HFFc6 (cell line): ENCODE measurements around the gene ABCA7. TPM values are rescaled to one million over a fixed set of nuclear protein-coding genes. Genes with fewer than 3 reads are reported as not detected.

Experiments
- DNase-seq: peaks from one replicate; pipeline ENCODE4 v3.0.0-alpha.2; 2018
- H3K27ac Mint-ChIP-seq: 2 replicates; pipeline ENCODE4 v1.8.0; 2020; ENCODE audit warnings: mild to moderate bottlenecking, mixed read lengths
- H3K27me3 Mint-ChIP-seq: 2 replicates; pipeline ENCODE4 v1.8.0; 2021; ENCODE audit warnings: mild to moderate bottlenecking, moderate library complexity, mixed read lengths; ENCODE audit not compliant: insufficient read depth
- H3K36me3 Mint-ChIP-seq: 2 replicates; pipeline ENCODE4 v1.8.0; 2021; ENCODE audit warnings: low read depth, mixed read lengths
- H3K4me1 Mint-ChIP-seq: 2 replicates; pipeline ENCODE4 v1.8.0; 2020; ENCODE audit warnings: low read depth, mixed read lengths
- H3K4me3 Mint-ChIP-seq: 2 replicates; pipeline ENCODE4 v1.8.0; 2020; ENCODE audit warnings: mild to moderate bottlenecking, moderate library complexity, mixed read lengths
- H3K9me3 Mint-ChIP-seq: 2 replicates; pipeline ENCODE4 v1.8.0; 2020; ENCODE audit warnings: mild to moderate bottlenecking, mixed read lengths
- total RNA-seq, 6 experiments: library from RNA; stranded (reverse); fragmentation: NEBNext Ultra II Directional; extraction: Animal tissue kit (Norgen Biotek cat#: 25700); gene quantifications; 2 replicates in 1 of 6; 3 replicates in 5 of 6; pipeline ENCODE4 v1.2.3, GENCODE V29; 2021
- TF ChIP-seq, protein P1 (sequence below): fragments of 200-600 bp; sonication (generic); IDR thresholded peaks from 2 replicates; pipeline ENCODE4 v1.5.0; 2021; ENCODE audit warnings: antibody characterized with exemption, mild to moderate bottlenecking

ABCA7 gene
- total RNA-seq, 6 experiments from 2014 or later: 4.6 to 8.1 (median 6.6) TPM

DNA sequence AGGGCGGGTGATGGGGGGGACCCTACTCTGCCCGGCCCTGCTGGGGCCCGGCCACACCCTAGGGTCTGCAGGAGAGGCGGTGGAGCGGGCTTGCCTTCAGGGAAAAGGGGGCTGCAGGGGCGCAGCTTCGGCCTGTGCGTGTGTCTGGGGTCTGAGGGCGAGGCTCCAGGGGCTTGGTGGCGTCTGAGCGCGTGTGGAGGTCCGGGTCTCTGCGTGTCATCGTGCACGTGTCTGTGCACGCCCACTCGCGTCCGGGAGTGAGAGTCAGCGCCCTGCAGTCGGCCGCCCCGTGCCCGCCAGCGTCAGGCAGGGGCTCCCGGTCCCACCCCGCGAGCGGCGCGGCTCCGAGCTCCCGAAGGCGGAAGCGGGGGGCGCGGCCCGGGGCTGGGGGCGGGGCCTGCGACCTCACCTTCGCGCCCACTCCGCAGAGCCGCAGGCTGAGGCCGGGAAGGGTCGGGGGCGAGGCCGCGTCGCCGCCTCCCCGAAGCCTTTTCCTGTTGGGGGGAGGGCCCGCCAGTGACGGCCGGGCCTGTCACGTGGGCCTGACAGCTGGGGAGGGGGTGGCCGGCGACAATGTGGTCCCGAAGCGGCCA lies 26.9 kb downstream of the ABCA7 start, which contains the start of gene ARHGAP45:
TSS of gene ARHGAP45 (plus strand) at position 420 of the 593 bp plus-strand sequence. CDS start 239 bp downstream, outside the sequence.
- no peaks in the 10 kb centered on the region for H3K36me3 Mint-ChIP-seq
- peaks cover 13% of the 10 kb centered on the region for H3K27me3 Mint-ChIP-seq
- TF ChIP-seq, protein P1, sequence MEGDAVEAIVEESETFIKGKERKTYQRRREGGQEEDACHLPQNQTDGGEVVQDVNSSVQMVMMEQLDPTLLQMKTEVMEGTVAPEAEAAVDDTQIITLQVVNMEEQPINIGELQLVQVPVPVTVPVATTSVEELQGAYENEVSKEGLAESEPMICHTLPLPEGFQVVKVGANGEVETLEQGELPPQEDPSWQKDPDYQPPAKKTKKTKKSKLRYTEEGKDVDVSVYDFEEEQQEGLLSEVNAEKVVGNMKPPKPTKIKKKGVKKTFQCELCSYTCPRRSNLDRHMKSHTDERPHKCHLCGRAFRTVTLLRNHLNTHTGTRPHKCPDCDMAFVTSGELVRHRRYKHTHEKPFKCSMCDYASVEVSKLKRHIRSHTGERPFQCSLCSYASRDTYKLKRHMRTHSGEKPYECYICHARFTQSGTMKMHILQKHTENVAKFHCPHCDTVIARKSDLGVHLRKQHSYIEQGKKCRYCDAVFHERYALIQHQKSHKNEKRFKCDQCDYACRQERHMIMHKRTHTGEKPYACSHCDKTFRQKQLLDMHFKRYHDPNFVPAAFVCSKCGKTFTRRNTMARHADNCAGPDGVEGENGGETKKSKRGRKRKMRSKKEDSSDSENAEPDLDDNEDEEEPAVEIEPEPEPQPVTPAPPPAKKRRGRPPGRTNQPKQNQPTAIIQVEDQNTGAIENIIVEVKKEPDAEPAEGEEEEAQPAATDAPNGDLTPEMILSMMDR: no peak
- peaks cover 4% of the 10 kb centered on the region; the same call in 1 of the 2 replicates for H3K4me1 Mint-ChIP-seq
- H3K4me3 Mint-ChIP-seq: no peak within 1 kb of the TSS
- DNase-seq: no peak
- no peak within 1 kb of the TSS for H3K27ac Mint-ChIP-seq
- H3K9me3 Mint-ChIP-seq: no peaks in the 10 kb centered on the region

DNA sequence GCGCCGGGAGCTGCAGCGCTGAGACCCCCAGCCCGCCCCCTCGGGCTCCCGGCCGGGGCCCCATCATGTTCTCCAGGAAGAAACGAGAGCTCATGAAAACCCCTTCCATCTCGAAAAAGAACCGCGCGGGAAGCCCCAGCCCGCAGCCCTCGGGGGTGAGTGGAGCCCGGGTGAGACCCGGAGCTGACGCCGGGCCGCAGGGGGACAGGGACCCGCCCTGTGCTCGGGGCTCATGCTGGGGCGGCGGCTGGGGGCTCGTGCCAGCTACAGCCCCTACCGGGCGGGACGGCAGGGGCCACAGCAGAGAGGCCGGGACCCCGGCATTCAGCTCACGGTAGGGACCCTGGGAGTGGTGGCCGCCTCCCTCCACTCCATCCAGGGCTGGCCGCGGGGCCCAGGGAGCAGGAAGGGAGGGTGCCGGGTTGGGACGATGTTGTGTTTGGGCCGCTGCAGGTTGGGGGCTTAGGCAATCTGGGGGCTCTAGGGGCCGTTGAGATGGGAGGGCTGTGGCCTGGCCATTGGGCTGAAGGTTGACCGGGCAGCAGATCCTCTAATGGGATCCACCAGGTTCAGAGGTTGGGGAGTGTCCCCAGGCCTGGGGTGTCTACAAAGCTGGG lies 27.5 kb downstream of the ABCA7 start:
- Mint-ChIP-seq H3K36me3 (no peaks in the 10 kb centered on the region), H3K4me3 (no peak overlapping the region), H3K4me1 (peaks cover 7% of the 10 kb centered on the region; the same call in 1 of the 2 replicates), H3K9me3 (no peaks in the 10 kb centered on the region), H3K27me3 (peaks cover 13% of the 10 kb centered on the region), H3K27ac (no peak overlapping the region)
- DNase-seq: no peak
- TF ChIP-seq, protein P1: no peak

DNA sequence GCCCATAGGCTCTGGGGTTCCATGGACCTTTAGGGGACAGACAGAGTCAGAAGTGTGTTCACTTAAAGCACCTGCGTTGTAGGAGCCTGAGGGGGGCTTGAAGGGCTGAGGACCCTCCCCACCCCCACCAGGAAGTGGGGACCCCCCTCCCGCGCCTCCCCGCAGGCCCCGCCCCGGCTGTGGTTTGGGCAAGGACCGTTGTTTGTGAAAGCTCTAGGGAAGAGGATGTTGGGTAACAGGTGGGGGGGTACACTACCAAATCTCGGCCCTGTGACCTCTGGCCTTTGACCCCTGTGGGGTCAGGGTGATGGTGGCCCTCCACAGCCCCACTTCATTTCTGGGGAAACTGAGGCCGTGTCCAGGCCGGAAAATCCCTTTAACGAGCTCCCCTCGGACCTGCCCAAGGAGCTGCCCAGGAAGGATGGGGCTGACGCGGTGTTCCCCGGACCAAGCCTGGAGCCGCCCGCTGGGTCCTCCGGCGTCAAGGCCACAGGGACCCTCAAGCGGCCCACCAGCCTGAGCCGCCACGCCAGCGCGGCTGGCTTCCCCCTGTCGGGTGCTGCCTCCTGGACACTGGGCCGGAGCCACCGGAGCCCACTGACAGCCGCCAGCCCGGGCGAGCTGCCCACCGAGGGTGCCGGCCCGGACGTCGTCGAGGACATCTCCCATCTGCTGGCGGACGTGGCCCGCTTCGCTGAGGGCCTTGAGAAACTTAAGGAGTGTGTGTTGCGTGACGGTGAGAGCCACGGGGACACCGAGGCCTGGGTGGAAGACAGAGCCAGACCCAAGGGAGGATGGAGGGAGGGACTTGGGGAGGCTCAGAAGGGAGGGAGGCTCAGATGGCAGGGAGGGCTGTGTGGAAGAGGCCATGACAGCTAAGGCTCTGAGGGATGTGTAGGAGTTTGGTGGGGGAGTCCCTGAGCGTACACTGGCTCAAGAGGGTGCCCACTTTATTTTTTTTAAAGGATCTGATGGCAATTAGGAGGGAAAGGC lies 28.4 kb downstream of the ABCA7 start:
- H3K36me3 Mint-ChIP-seq: no peaks in the 10 kb centered on the region
- peaks cover 7% of the 10 kb centered on the region; the same call in 1 of the 2 replicates for H3K4me1 Mint-ChIP-seq
- no peak for DNase-seq
- peaks cover 15% of the 10 kb centered on the region for H3K27me3 Mint-ChIP-seq
- TF ChIP-seq, protein P1: no peak
- no peak overlapping the region for H3K27ac Mint-ChIP-seq
- H3K4me3 Mint-ChIP-seq: no peak overlapping the region
- no peaks in the 10 kb centered on the region for H3K9me3 Mint-ChIP-seq

DNA sequence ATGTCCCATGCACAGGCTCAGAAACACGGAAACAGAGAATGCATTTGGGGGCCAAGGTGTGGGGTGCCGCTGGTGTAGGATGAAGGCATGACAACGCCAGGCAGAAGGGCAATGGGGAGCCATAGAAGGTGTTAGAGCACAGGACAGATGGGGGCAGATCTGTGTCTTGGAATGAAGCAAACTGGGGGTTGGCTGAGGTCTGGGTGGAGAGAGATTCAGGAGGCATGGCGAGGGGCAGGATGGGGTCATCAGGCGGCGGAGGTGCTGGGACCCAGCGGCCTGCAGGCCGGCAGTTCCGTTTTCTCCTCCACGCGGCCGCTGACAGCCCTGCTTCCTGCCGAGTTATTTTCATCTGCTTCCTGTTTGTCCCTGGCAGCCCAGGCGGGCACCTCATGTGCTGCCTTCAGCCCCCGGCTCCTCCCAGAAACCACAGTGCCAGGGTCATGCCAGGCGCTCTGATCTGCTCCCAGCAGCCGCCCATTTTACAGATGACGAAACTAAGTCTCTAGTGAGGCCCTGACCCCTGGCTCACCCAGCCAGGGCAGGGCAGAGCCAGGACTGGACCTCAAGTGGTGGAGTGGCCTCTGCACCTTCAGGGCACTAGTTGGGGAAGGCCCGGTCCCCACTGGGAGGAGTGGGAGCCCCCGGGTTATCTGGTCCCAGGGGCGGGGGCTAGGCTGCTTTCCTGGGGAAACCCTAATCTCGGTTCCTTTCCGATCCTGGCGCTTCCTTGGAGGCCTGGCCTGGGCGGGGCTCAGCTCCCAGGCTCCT lies 29.3 kb downstream of the ABCA7 start:
- Mint-ChIP-seq H3K36me3 (no peaks in the 10 kb centered on the region), H3K27ac (no peak overlapping the region), H3K27me3 (peaks cover 15% of the 10 kb centered on the region), H3K9me3 (no peaks in the 10 kb centered on the region), H3K4me3 (no peak overlapping the region), H3K4me1 (peaks cover 7% of the 10 kb centered on the region; the same call in 1 of the 2 replicates)
- DNase-seq: no peak
- TF ChIP-seq, protein P1: no peak

DNA sequence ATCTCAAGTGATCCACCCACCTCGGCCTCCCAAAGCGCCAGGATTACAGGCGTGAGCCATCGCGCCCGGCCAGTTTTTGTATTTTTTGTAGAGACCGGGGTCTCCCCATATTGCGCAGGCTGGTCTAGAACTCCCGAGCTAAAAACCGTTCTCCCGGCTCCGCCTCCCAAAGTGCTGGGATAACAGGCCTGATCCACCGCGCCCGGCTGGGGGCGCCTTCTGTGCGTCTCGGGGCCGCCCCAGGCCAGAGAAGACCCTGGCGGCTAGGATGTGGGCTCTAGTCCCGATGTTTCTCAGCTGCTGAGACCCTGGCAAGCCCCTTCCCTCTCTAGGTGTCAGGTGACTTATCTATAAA lies 30.6 kb downstream of the ABCA7 start:
- Mint-ChIP-seq H3K27ac (no peak overlapping the region), H3K27me3 (peaks cover 18% of the 10 kb centered on the region), H3K36me3 (no peaks in the 10 kb centered on the region), H3K4me3 (no peak overlapping the region), H3K9me3 (no peaks in the 10 kb centered on the region), H3K4me1 (peaks cover 8% of the 10 kb centered on the region)
- no peak for DNase-seq
- TF ChIP-seq, protein P1: peak; percentile 31; the same call in 1 of the 2 replicates
